Renal cortex interstitium (tissue), 11 donors: Measurements from ENCODE around the gene EFHB. TPM values are rescaled to one million over a fixed set of nuclear protein-coding genes. Genes with fewer than 3 reads are reported as not detected.
A peak's percentile ranks its signal among the peaks of the same experiment; 100 is the strongest.
"Not testable (repeated sequence)": the region's sequence is repeated elsewhere in the genome, so short reads cannot be mapped to it uniquely, and the experiment has no call there.

ENCODE experiments used
- DNase-seq, 11 donors: peaks; one replicate each; pipeline ENCODE4 v3.0.0-alpha.2; 2013; ENCODE audit warnings: low read depth in 9 of 11, low spot score in 4 of 11; ENCODE audit errors: extremely low read depth in 1 of 11
- polyA plus RNA-seq, 3 donors: library from polyadenylated mRNA; unstranded; fragments of 120-200 nt; gene quantifications; one replicate each; pipeline ENCODE4 v1.2.1, GENCODE V29; 2013; ENCODE audit not compliant: insufficient read length in 3 of 3

EFHB gene
- polyA plus RNA-seq, 3 donors: 2.6 to 4.6 (median 4.3) TPM

GRCh38 chr3:19938295-19938627, 4.2 kb upstream of the EFHB start:
- no peak for DNase-seq

GRCh38 chr3:19937459-19938294, 3.7 kb upstream of the EFHB start:
- DNase-seq: no peak

- DNase-seq: no peak
Measured at GRCh38 chr3:19932422-19932821, 1.6 kb downstream of the EFHB start.

GRCh38 chr3:19931767-19932188, 2.2 kb downstream of the EFHB start:
- DNase-seq: no peak

- no peak for DNase-seq
Measured at GRCh38 chr3:19931180-19931692, 2.8 kb downstream of the EFHB start.

GRCh38 chr3:19920401-19921080, 13.5 kb downstream of the EFHB start:
- DNase-seq: no peak

- DNase-seq: no peak
Measured at GRCh38 chr3:19917167-19917566, 16.9 kb downstream of the EFHB start.

- no peak for DNase-seq
Measured at GRCh38 chr3:19911452-19911851, 22.6 kb downstream of the EFHB start.

GRCh38 chr3:19907523-19907922, 26.5 kb downstream of the EFHB start:
- DNase-seq: no peak

- DNase-seq: no peak
Measured at GRCh38 chr3:19903649-19904048, 30.4 kb downstream of the EFHB start.

- no peak for DNase-seq
Measured at GRCh38 chr3:19901918-19902317, 32.1 kb downstream of the EFHB start.

- no peak for DNase-seq
Measured at GRCh38 chr3:19901337-19901736, 32.7 kb downstream of the EFHB start.

- not testable (repeated sequence) for DNase-seq
Measured at GRCh38 chr3:19899833-19900232, 34.2 kb downstream of the EFHB start.

GRCh38 chr3:19899264-19899663, 34.8 kb downstream of the EFHB start:
- no peak for DNase-seq

GRCh38 chr3:19898721-19899120, 35.3 kb downstream of the EFHB start:
- no peak for DNase-seq

GRCh38 chr3:19891740-19892139, 42.3 kb downstream of the EFHB start:
- DNase-seq: no peak

- peak in 1 of 11 donors; percentile 15 for DNase-seq
Measured at GRCh38 chr3:19888428-19889152, 45.4 kb downstream of the EFHB start.

- DNase-seq: not testable (repeated sequence)
Measured at GRCh38 chr3:19887122-19887521, 46.9 kb downstream of the EFHB start.

- no peak for DNase-seq
Measured at GRCh38 chr3:19886404-19886803, 47.6 kb downstream of the EFHB start.

GRCh38 chr3:19885468-19885867, 48.5 kb downstream of the EFHB start:
- no peak for DNase-seq
